ENCODE data around the gene PTTG1IP.
"Not testable (repeated sequence)": the region's sequence is repeated elsewhere in the genome, so short reads cannot be mapped to it uniquely, and the experiment has no call there.

The PTTG1IP gene

GRCh38 chr21:44873356-44874239 is at the start of gene PTTG1IP:
Gene PTTG1IP, minus strand, starts transcription at chr21:44873690. Its CDS starts 74 bp downstream, at chr21:44873616.
- peak; percentile 100 for DNase-seq

GRCh38 chr21:44921928-44922327 is 48.4 kb upstream of the PTTG1IP start:
- DNase-seq: no peak

- DNase-seq: peak; percentile 77
Observed at GRCh38 chr21:44920694-44921604, 47.5 kb upstream of the PTTG1IP start, which contains the start of gene ITGB2. Gene ITGB2, minus strand, starts transcription at chr21:44920899. Its CDS starts 10,117 bp downstream, at chr21:44910782.

GRCh38 chr21:44919913-44920693 is 46.6 kb upstream of the PTTG1IP start:
- no peak for DNase-seq

- peak; percentile 66 for DNase-seq
Observed at GRCh38 chr21:44919111-44919912, 45.8 kb upstream of the PTTG1IP start.

GRCh38 chr21:44918581-44919033 is 45.1 kb upstream of the PTTG1IP start:
- no peak for DNase-seq

GRCh38 chr21:44918107-44918470 is 44.6 kb upstream of the PTTG1IP start:
- DNase-seq: no peak

GRCh38 chr21:44917446-44918106 is 44.1 kb upstream of the PTTG1IP start:
- DNase-seq: no peak

GRCh38 chr21:44916965-44917364 is 43.5 kb upstream of the PTTG1IP start:
- DNase-seq: no peak

GRCh38 chr21:44914176-44914874 is 40.8 kb upstream of the PTTG1IP start:
- DNase-seq: peak; percentile 71

GRCh38 chr21:44913425-44914175 is 40.1 kb upstream of the PTTG1IP start:
- DNase-seq: no peak

- DNase-seq: not testable (repeated sequence)
Observed at GRCh38 chr21:44912506-44913412, 39.3 kb upstream of the PTTG1IP start.

GRCh38 chr21:44912158-44912473 is 38.6 kb upstream of the PTTG1IP start:
- no peak for DNase-seq

- peak; percentile 86 for DNase-seq
Observed at GRCh38 chr21:44911384-44912157, 38.1 kb upstream of the PTTG1IP start.

- DNase-seq: no peak
Observed at GRCh38 chr21:44911068-44911383, 37.5 kb upstream of the PTTG1IP start.

GRCh38 chr21:44910229-44911067 is 37.0 kb upstream of the PTTG1IP start:
- DNase-seq: no peak

- no peak for DNase-seq
Observed at GRCh38 chr21:44909719-44910118, 36.2 kb upstream of the PTTG1IP start.

All from suppressor macrophage treated with lipopolysaccharide for 4 hours (primary cell).